ENCODE measurements around the gene IL1B.

- TF ChIP-seq CTCF (IDR thresholded peaks at IDR 0.05; ENCODE audit: low read length) (no peak), EZH2 (IDR thresholded peaks at IDR 0.05; ENCODE audit: borderline replicate concordance, low read length) (no peak)
These were observed 23.2 kb downstream of the IL1B start for GRCh38 chr2:112813280-112813966.

All from OCI-LY1 (cell line).